Sciatic nerve (tissue), 2 donors: ENCODE results near the gene FAM13B. TPM values are rescaled to one million over a fixed set of nuclear protein-coding genes. Genes with fewer than 3 reads are reported as not detected.

Experiments
- ATAC-seq: fragments of 200-7000 bp; cut with Tn5 transposase; one replicate; pipeline ENCODE4 v1.9.1; 2020; ENCODE audit warnings: mild to moderate bottlenecking, moderate library complexity
- DNase-seq: peaks from one replicate; pipeline ENCODE4 v3.0.0-alpha.2; 2020; ENCODE audit warnings: low spot score
- intact Hi-C: fragments of 100-400 bp; cut with DNase I; formaldehyde crosslinking; loops from one replicate; pipeline ENCODE4 v1.14.2; 2022
- total RNA-seq: library from RNA; stranded (reverse); fragmentation: NEBNext Ultra II Directional; extraction: Animal tissue kit (Norgen Biotek cat#: 25700); gene quantifications from one replicate; pipeline ENCODE4 v1.2.1, GENCODE V29; 2021
- donor health status: DM: no; HTN: no; CAD: no.
- donor health status: DM: no; HTN: no; CAD: no.

Gene FAM13B
- total RNA-seq, 1 donor from 2014 or later: 82.4 TPM

GRCh38 chr5:137923856-137924255, 109.0 kb downstream of the FAM13B start:
- ATAC-seq: no peak
- intact Hi-C loops: no loop called here

GRCh38 chr5:137921931-137922330, 110.9 kb downstream of the FAM13B start:
- ATAC-seq: no peak

More at GRCh38 chr5:137923856-137924255, 109.0 kb downstream of the FAM13B start:
- no peak for DNase-seq

GRCh38 chr5:137916923-137917322, 116.0 kb downstream of the FAM13B start:
- intact Hi-C loops: no loop called here
- DNase-seq (no peak), ATAC-seq (no peak)

More at GRCh38 chr5:137921931-137922330, 110.9 kb downstream of the FAM13B start:
- intact Hi-C loops: no loop called here
- DNase-seq: no peak

GRCh38 chr5:137914758-137915157, 118.1 kb downstream of the FAM13B start:
- DNase-seq (no peak), ATAC-seq (no peak)
- intact Hi-C loops: no loop called here

- ATAC-seq (no peak), DNase-seq (no peak)
- intact Hi-C loops: no loop called here
Observed at GRCh38 chr5:137902408-137903133, 130.3 kb downstream of the FAM13B start.

- DNase-seq (no peak), ATAC-seq (no peak)
- intact Hi-C loops: no loop called here
Observed at GRCh38 chr5:137901011-137901817, 131.7 kb downstream of the FAM13B start.

GRCh38 chr5:137899493-137899892, 133.4 kb downstream of the FAM13B start:
- ATAC-seq (no peak), DNase-seq (no peak)
- intact Hi-C loops: no loop called here

- DNase-seq (no peak), ATAC-seq (no peak)
- intact Hi-C loops: no loop called here
Observed at GRCh38 chr5:137896560-137896959, 136.3 kb downstream of the FAM13B start.

- intact Hi-C loops: no loop called here
- DNase-seq (no peak), ATAC-seq (no peak)
Observed at GRCh38 chr5:137894586-137894985, 138.3 kb downstream of the FAM13B start.

- intact Hi-C loops: no loop called here
- no peak for DNase-seq
- no peak for ATAC-seq
Observed at GRCh38 chr5:137891849-137892248, 141.0 kb downstream of the FAM13B start.

- intact Hi-C loops: no loop called here
- no peak for ATAC-seq
Observed at GRCh38 chr5:137890845-137891244, 142.0 kb downstream of the FAM13B start.

GRCh38 chr5:137888863-137889759, 143.8 kb downstream of the FAM13B start, which contains the start of gene PKD2L2:
PKD2L2 (plus strand) TSS chr5:137889457; CDS start chr5:137889492, 35 bp downstream.
- intact Hi-C loops: no loop called here
- peak; percentile 100 for ATAC-seq
- DNase-seq: peak; percentile 91

More at GRCh38 chr5:137890845-137891244, 142.0 kb downstream of the FAM13B start:
- no peak for DNase-seq

- intact Hi-C loops: no loop called here
- DNase-seq (no peak), ATAC-seq (peak; percentile 11)
Observed at GRCh38 chr5:137888466-137888862, 144.4 kb downstream of the FAM13B start.

Other genes with a start within 250 kb of the FAM13B start
- gene MYOT, start 165.2 kb downstream of the FAM13B start, total RNA-seq: 10.9 TPM
- not detected for gene PKD2L2, start 143.6 kb downstream of the FAM13B start, total RNA-seq
- gene WNT8A, start 51.0 kb upstream of the FAM13B start, total RNA-seq: not detected
- gene NME5, start 106.3 kb upstream of the FAM13B start, total RNA-seq: 3.7 TPM
- gene BRD8, start 145.6 kb upstream of the FAM13B start, total RNA-seq: 67.0 TPM
- gene KIF20A, start 146.0 kb upstream of the FAM13B start, total RNA-seq: 0.67 TPM
- 22.9 TPM for gene CDC23, start 180.2 kb upstream of the FAM13B start, total RNA-seq
- 17.7 TPM for gene GFRA3, start 241.5 kb upstream of the FAM13B start, total RNA-seq